Liver (tissue), 9 donors: ENCODE measurements around the gene MB21D2. TPM values are rescaled to one million over a fixed set of nuclear protein-coding genes. Genes with fewer than 3 reads are reported as not detected.

ENCODE experiments used
- DNase-seq: peaks from one replicate; pipeline ENCODE4 v3.0.0-alpha.2; 2017; ENCODE audit warnings: low spot score
- H3K27ac ChIP-seq, 2 donors: one replicate each; pipeline ENCODE4 v1.7.0; 2013; ENCODE audit warnings: inconsistent platforms in 2 of 2, low read length in 2 of 2, control low read depth in 1 of 2, low read depth in 1 of 2, mild to moderate bottlenecking in 1 of 2
- H3K27me3 ChIP-seq, 4 donors: one replicate each; pipeline versions ENCODE4 v1.6.1 to v1.7.0; 2013; ENCODE audit warnings: low read length in 3 of 4, inconsistent platforms in 1 of 4, mild to moderate bottlenecking in 1 of 4, moderate library complexity in 1 of 4; ENCODE audit not compliant: control insufficient read depth in 4 of 4, insufficient read depth in 4 of 4
- H3K36me3 ChIP-seq, 4 donors: one replicate each; pipeline versions ENCODE4 v1.6.1 to v1.7.0; 2013; ENCODE audit warnings: low read length in 3 of 4, mild to moderate bottlenecking in 3 of 4, low read depth in 1 of 4, moderate library complexity in 1 of 4; ENCODE audit not compliant: control insufficient read depth in 4 of 4, insufficient read depth in 3 of 4
- H3K4me1 ChIP-seq, 4 donors: one replicate each; pipeline versions ENCODE4 v1.6.1 to v1.7.0; 2013; ENCODE audit warnings: low read length in 3 of 4, mild to moderate bottlenecking in 3 of 4, moderate library complexity in 1 of 4; ENCODE audit not compliant: control insufficient read depth in 4 of 4, insufficient read depth in 4 of 4
- H3K4me3 ChIP-seq, 3 donors: one replicate each; pipeline versions ENCODE4 v1.6.1 to v1.7.0; 2013; ENCODE audit warnings: low read length in 3 of 3, control low read depth in 1 of 3, low read depth in 1 of 3, mild to moderate bottlenecking in 1 of 3
- H3K9ac ChIP-seq, 2 donors: one replicate each; pipeline ENCODE4 v1.7.0; 2013; ENCODE audit warnings: low read length in 2 of 2, mild to moderate bottlenecking in 2 of 2, moderate library complexity in 2 of 2, control low read depth in 1 of 2, low read depth in 1 of 2
- H3K9me3 ChIP-seq, 4 donors: one replicate each; pipeline versions ENCODE4 v1.6.1 to v1.7.0; 2013; ENCODE audit warnings: low read length in 3 of 4; ENCODE audit not compliant: control insufficient read depth in 4 of 4
- ATF3 ChIP-seq: IDR thresholded peaks from 2 replicates; pipeline ENCODE4 v1.6.1; 2016; ENCODE audit warnings: antibody characterized with exemption
- EGR1 ChIP-seq, 2 donors: IDR thresholded peaks; 2 replicates each; pipeline ENCODE4 v1.6.1; 2016 to 2018; ENCODE audit warnings: antibody characterized with exemption in 2 of 2, low read depth in 2 of 2
- FOXA1 ChIP-seq: IDR thresholded peaks from 2 replicates; pipeline ENCODE4 v1.6.1; 2016; ENCODE audit warnings: antibody characterized with exemption
- FOXA2 ChIP-seq: IDR thresholded peaks from 2 replicates; pipeline ENCODE4 v1.6.1; 2016; ENCODE audit warnings: antibody characterized with exemption
- HNF4A ChIP-seq, 2 donors: conservative IDR thresholded peaks; 2 replicates each; pipeline ENCODE4 v1.6.1; 2016; ENCODE audit warnings: antibody characterized with exemption in 2 of 2, mild to moderate bottlenecking in 2 of 2
- HNF4G ChIP-seq: IDR thresholded peaks from 2 replicates; pipeline ENCODE4 v1.6.1; 2016; ENCODE audit warnings: antibody characterized with exemption
- JUND ChIP-seq, 2 donors: IDR thresholded peaks; 2 replicates each; pipeline ENCODE4 v1.6.1; 2016; ENCODE audit warnings: antibody characterized with exemption in 2 of 2
- MAX ChIP-seq: IDR thresholded peaks from 2 replicates; pipeline ENCODE4 v1.6.1; 2016; ENCODE audit warnings: antibody characterized with exemption
- REST ChIP-seq: IDR thresholded peaks from 2 replicates; pipeline ENCODE4 v1.6.1; 2016; ENCODE audit warnings: antibody characterized with exemption, mild to moderate bottlenecking
- SP1 ChIP-seq: IDR thresholded peaks from 2 replicates; pipeline ENCODE4 v1.6.1; 2018; ENCODE audit warnings: antibody characterized with exemption, mild to moderate bottlenecking
- TAF1 ChIP-seq: conservative IDR thresholded peaks from 2 replicates; pipeline ENCODE4 v1.6.1; 2016; ENCODE audit warnings: antibody characterized with exemption, mild to moderate bottlenecking
- YY1 ChIP-seq: IDR thresholded peaks from 2 replicates; pipeline ENCODE4 v1.6.1; 2016; ENCODE audit warnings: antibody characterized with exemption, mild to moderate bottlenecking
- ZBTB33 ChIP-seq: IDR thresholded peaks from 2 replicates; pipeline ENCODE4 v1.6.1; 2016; ENCODE audit warnings: antibody characterized with exemption
- WGBS: extraction: QIAGEN DNeasy Blood & Tissue Kit; methylation state at CpG from one replicate; pipeline ENCODE4 v1.1.7; 2013; 5-methylcytosine and 5-hydroxymethylcytosine counted together
- polyA plus RNA-seq, 2 donors: library from polyadenylated mRNA; stranded (reverse) in 1 of 2; unstranded in 1 of 2; fragments of 200-250 nt in 1 of 2; fragments of >200 nt in 1 of 2; fragmentation: Nextera tagmentation in 1 of 2; extraction: Ambion mirVana in 1 of 2; gene quantifications; one replicate each; pipeline versions ENCODE4 v1.2.1 to v1.2.3, GENCODE V29; 2013 to 2015
- total RNA-seq, 2 donors: library from RNA; depleted of rRNA; stranded (reverse); fragments of >200 nt; gene quantifications; one replicate each; pipeline ENCODE4 v1.2.3, GENCODE V29; 2014
- donor health status: healthy.
- donor health status: healthy.
- donor health status: healthy.
- donor health status: healthy.
- donor health status: healthy.

MB21D2 gene
- total and polyA plus RNA-seq, 4 donors, result 0.13 to 1.9 (median 0.46) TPM

- no peak overlapping the region for H3K9ac ChIP-seq
- H3K4me3 ChIP-seq, result no peak overlapping the region
- 99% methylated on average over 1 of the region's 1 CpG for WGBS
These were observed 62.2 kb downstream of the MB21D2 start for GRCh38 chr3:192855434-192855833.

More at GRCh38 chr3:192855434-192855833, 62.2 kb downstream of the MB21D2 start:
- no peak for DNase-seq
- no peak overlapping the region for H3K27ac ChIP-seq
- peaks cover 0 to 9% (median 2%) of the 10 kb centered on the region in 4 donors for H3K9me3 ChIP-seq
- no peaks in the 10 kb centered on the region for H3K36me3 ChIP-seq
- TF ChIP-seq JUND (IDR thresholded peaks at IDR 0.05) (no peak), EGR1 (IDR thresholded peaks at IDR 0.05; ENCODE audit: low read depth in 2 of 2) (no peak), TAF1 (no peak), REST (no peak), SP1 (no peak), MAX (no peak), HNF4G (no peak), FOXA2 (no peak), FOXA1 (no peak), ZBTB33 (no peak), YY1 (no peak), HNF4A (conservative IDR thresholded peaks at IDR 0.05) (no peak), ATF3 (no peak)
- H3K4me1 ChIP-seq, result peaks cover 2 to 13% (median 12%) of the 10 kb centered on the region in 4 donors
- peaks cover 0 to 8% (median under 1%) of the 10 kb centered on the region in 4 donors for H3K27me3 ChIP-seq
